Measurements from ENCODE around the gene AHNAK2.
"Not testable (repeated sequence)": the region's sequence is repeated elsewhere in the genome, so short reads cannot be mapped to it uniquely, and the experiment has no call there.

AHNAK2 gene

GRCh38 chr14:104917993-104918392 is 60.2 kb downstream of the AHNAK2 start:
- no peak for DNase-seq (ENCODE audit: low read depth)
- no peak overlapping the region for H3K4me3 ChIP-seq (ENCODE audit: control insufficient read depth, low read depth, low read length)
- no peak for TF ChIP-seq CTCF (conservative IDR thresholded peaks at IDR 0.05; ENCODE audit: control insufficient read depth, insufficient read depth, low read depth, low read length)

GRCh38 chr14:104917116-104917515 is 61.1 kb downstream of the AHNAK2 start:
- TF ChIP-seq CTCF (conservative IDR thresholded peaks at IDR 0.05; ENCODE audit: control insufficient read depth, insufficient read depth, low read depth, low read length): no peak
- DNase-seq (ENCODE audit: low read depth): no peak
- H3K4me3 ChIP-seq (ENCODE audit: control insufficient read depth, low read depth, low read length): no peak overlapping the region

- H3K4me3 ChIP-seq (ENCODE audit: control insufficient read depth, low read depth, low read length): no peak overlapping the region
- DNase-seq (ENCODE audit: low read depth): no peak
- TF ChIP-seq CTCF (conservative IDR thresholded peaks at IDR 0.05; ENCODE audit: control insufficient read depth, insufficient read depth, low read depth, low read length): no peak
Observed at GRCh38 chr14:104913435-104913834, 64.7 kb downstream of the AHNAK2 start.

- no peak for DNase-seq (ENCODE audit: low read depth)
- no peak overlapping the region for H3K4me3 ChIP-seq (ENCODE audit: control insufficient read depth, low read depth, low read length)
- TF ChIP-seq CTCF (conservative IDR thresholded peaks at IDR 0.05; ENCODE audit: control insufficient read depth, insufficient read depth, low read depth, low read length): no peak
Observed at GRCh38 chr14:104912053-104912452, 66.1 kb downstream of the AHNAK2 start.

- no peak overlapping the region for H3K4me3 ChIP-seq (ENCODE audit: control insufficient read depth, low read depth, low read length)
- TF ChIP-seq CTCF (conservative IDR thresholded peaks at IDR 0.05; ENCODE audit: control insufficient read depth, insufficient read depth, low read depth, low read length): no peak
- no peak for DNase-seq (ENCODE audit: low read depth)
Observed at GRCh38 chr14:104908303-104908702, 69.9 kb downstream of the AHNAK2 start.

DNA sequence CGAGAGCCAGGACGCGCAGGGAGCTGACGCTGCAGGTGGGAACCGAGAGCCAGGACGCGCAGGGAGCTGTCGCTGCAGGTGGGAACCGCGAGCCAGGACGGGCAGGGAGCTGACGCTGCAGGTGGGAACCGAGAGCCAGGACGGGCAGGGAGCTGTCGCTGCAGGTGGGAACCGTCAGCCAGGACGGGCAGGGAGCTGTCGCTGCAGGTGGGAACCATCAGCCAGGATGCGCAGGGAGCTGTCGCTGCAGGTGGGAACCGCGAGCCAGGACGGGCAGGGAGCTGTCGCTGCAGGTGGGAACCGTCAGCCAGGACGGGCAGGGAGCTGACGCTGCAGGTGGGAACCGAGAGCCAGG is 72.6 kb downstream of the AHNAK2 start:
- not testable (repeated sequence) for H3K4me3 ChIP-seq (ENCODE audit: control insufficient read depth, low read depth, low read length); DNase-seq (ENCODE audit: low read depth)

DNA sequence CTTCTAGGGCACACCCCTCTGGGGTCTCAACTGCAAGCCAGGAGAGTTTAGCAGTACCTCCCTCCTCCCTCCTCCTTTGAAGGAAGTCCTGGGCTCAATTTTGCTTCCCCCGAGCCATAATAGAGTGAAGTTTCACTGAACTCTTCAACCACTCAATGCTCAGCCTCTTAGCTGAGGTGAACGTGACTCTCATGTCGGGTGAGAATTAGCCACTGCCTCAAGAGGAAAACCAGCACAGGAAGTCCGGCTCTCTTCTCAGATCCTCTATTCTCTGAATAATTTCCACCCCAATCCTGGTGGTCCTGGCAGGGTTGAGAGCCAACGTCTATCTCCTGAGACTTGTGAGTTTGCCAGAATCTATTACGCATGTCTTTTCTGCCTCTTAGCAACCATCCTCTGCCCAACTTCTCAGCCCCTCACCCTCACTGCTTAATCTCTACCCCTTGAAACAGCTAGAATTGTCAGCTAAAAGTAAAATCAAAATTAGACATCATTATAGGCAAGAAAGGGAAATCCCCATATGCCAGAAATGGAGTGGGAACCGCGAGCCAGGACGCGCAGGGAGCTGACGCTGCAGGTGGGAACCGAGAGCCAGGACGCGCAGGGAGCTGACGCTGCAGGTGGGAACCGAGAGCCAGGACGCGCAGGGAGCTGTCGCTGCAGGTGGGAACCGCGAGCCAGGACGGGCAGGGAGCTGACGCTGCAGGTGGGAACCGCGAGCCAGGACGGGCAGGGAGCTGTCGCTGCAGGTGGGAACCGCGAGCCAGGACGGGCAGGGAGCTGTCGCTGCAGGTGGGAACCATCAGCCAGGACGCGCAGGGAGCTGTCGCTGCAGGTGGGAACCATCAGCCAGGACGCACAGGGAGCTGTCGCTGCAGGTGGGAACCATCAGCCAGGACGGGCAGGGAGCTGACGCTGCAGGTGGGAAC is 73.3 kb downstream of the AHNAK2 start:
- H3K4me3 ChIP-seq (ENCODE audit: control insufficient read depth, low read depth, low read length); DNase-seq (ENCODE audit: low read depth): not testable (repeated sequence)

DNA sequence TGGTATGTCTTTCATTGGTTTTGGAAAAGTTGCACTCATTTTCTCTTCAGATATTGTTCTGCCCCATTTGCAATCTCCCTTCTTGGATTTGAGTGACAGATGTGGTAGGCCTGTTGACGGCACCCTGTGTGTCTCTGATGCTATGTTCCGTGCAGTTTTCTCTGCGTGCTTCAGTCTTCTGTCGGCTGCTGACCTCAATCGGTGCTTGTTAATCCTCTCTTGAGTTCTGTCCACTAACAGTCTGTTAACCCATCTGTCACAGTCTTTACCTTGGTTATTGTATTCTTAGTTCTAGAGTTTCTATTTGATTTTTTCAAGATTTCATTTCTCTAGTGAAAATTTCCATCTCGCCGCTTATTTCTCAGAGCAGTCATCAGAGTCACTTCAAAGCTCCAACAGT is 74.2 kb downstream of the AHNAK2 start:
- no peak overlapping the region for H3K4me3 ChIP-seq (ENCODE audit: control insufficient read depth, low read depth, low read length)
- DNase-seq (ENCODE audit: low read depth): no peak
- no peak for TF ChIP-seq CTCF (conservative IDR thresholded peaks at IDR 0.05; ENCODE audit: control insufficient read depth, insufficient read depth, low read depth, low read length)

All from fibroblast of mammary gland (primary cell).